Natural killer cell (primary cell): Measurements from ENCODE around the gene TANGO2. TPM values are rescaled to one million over a fixed set of nuclear protein-coding genes. Genes with fewer than 3 reads are reported as not detected.
A peak's percentile ranks its signal among the peaks of the same experiment; 100 is the strongest.

Experiments used
- ATAC-seq, 3 donors: fragments of 150-1000 bp in 2 of 3; fragments of 200-7000 bp in 1 of 3; cut with Tn5 transposase; 1 replicate in 1 of 3; 2 replicates in 2 of 3; pipeline ENCODE4 v1.10.0; 2021; ENCODE audit warnings: mild to moderate bottlenecking in 2 of 3, moderate library complexity in 2 of 3
- DNase-seq, 2 donors: peaks; one replicate each; pipeline versions ENCODE4 v3.0.0 to v3.0.0-alpha.2; 2013 to 2021; ENCODE audit warnings: mixed read lengths in 1 of 2
- H3K27ac ChIP-seq: one replicate; pipeline ENCODE4 v1.5.1; 2013; ENCODE audit warnings: mild to moderate bottlenecking, low read length
- H3K27me3 ChIP-seq: one replicate; pipeline ENCODE4 v1.6.1; 2013; ENCODE audit warnings: low read length; ENCODE audit not compliant: control insufficient read depth, insufficient read depth
- H3K36me3 ChIP-seq: one replicate; pipeline ENCODE4 v1.6.1; 2013; ENCODE audit warnings: low read length; ENCODE audit not compliant: control insufficient read depth, insufficient read depth
- H3K4me1 ChIP-seq: one replicate; pipeline ENCODE4 v1.6.1; 2013; ENCODE audit warnings: low read length; ENCODE audit not compliant: control insufficient read depth, insufficient read depth
- H3K4me3 ChIP-seq: one replicate; pipeline ENCODE4 v1.5.1; 2013; ENCODE audit warnings: low read length
- H3K9me3 ChIP-seq: one replicate; pipeline ENCODE4 v1.6.1; 2013; ENCODE audit warnings: low read length; ENCODE audit not compliant: control insufficient read depth, insufficient read depth
- H3K27ac Mint-ChIP-seq, 2 donors: one replicate each; pipeline ENCODE4 v1.8.0; 2022; ENCODE audit warnings: mild to moderate bottlenecking in 2 of 2, mixed read lengths in 2 of 2, moderate library complexity in 1 of 2
- H3K27me3 Mint-ChIP-seq, 2 donors: one replicate each; pipeline ENCODE4 v1.8.0; 2022; ENCODE audit warnings: low read depth in 2 of 2, mixed read lengths in 2 of 2
- H3K36me3 Mint-ChIP-seq: one replicate; pipeline ENCODE4 v1.8.0; 2022; ENCODE audit warnings: mixed read lengths
- H3K4me1 Mint-ChIP-seq, 2 donors: one replicate each; pipeline ENCODE4 v1.8.0; 2022; ENCODE audit warnings: mixed read lengths in 2 of 2
- H3K4me3 Mint-ChIP-seq: one replicate; pipeline ENCODE4 v1.8.0; 2022; ENCODE audit warnings: mild to moderate bottlenecking, moderate library complexity, mixed read lengths
- H3K9me3 Mint-ChIP-seq, 2 donors: one replicate each; pipeline ENCODE4 v1.8.0; 2022; ENCODE audit warnings: mixed read lengths in 2 of 2
- CTCF ChIP-seq: fragments of 200-600 bp; IDR thresholded peaks from one replicate; pipeline ENCODE4 v1.8.0; 2022; ENCODE audit warnings: antibody characterized with exemption
- WGBS: methylation state at CpG from one replicate; pipeline ENCODE4 v1.1.7; 2013; ENCODE audit warnings: missing lambda C conversion rate; ENCODE audit not compliant: insufficient coverage; 5-methylcytosine and 5-hydroxymethylcytosine counted together
- intact Hi-C: fragments of 100-400 bp; cut with micrococcal nuclease; formaldehyde crosslinking; loops from one replicate; pipeline ENCODE4 v1.14.2; 2022
- total RNA-seq, 4 donors: library from RNA; stranded (reverse); fragments of 120-200 nt in 1 of 4; gene quantifications; one replicate each; pipeline versions ENCODE4 v1.2.3 to v1.2.4, GENCODE V29; 2013 to 2022

The TANGO2 gene
- total RNA-seq, 3 donors from 2014 or later (not counting 1 experiment from before 2014, with no cell fraction given) = 33.3 to 53.0 (median 46.2) TPM

DNA sequence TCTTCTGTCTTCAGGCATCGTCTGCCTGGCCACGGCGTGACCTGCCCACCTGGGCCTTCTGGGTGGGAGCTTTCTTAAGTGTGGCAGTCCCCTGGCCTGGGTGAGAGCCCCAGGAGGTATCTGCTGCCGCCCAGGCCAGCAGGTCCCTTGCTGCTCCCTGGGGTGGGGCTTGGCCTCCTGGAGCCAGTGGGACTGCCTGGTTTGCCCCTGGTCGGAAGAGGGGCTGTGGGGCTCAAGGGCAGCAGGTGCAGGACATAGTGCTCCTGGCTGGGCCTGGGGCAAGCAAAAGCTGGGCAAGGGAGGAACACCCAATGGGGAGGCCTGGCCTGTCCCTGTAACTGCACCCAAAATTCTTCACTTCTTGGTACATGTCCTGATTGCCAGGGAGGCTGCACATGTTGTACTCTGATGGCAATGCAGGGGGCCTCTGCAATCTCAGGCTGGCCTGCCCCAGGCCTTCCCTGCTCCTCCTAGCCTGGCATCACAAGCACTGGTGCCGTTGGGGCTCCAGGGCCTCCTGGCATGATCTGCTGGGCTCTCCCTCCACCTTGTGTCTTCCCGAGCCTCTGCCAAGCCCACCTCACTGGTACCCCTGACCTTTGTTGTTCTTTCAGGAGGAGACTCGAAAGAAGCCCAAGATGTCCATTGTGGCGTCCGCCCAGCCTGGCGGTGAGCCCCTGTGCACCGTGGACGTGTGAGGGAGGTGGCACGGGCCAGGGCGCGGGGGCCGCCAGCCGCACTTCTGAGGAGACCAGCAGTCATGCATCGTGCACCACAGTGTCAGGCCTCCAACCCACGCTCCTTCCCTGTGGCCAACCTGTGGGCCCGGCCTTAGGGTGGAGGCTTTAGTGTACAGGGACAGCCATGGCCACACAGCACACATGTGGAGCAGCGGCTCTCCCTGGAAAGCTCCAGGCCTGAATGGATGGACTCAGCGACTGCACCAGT is 88.8 kb downstream of the TANGO2 start:
- peaks cover 11 to 27% of the 10 kb centered on the region in 2 donors for H3K4me1 Mint-ChIP-seq
- Histone ChIP-seq H3K4me3 (no peak overlapping the region), H3K4me1 (peaks cover 48% of the 10 kb centered on the region), H3K27me3 (no peaks in the 10 kb centered on the region), H3K36me3 (peaks cover 76% of the 10 kb centered on the region), H3K9me3 (no peaks in the 10 kb centered on the region), H3K27ac (no peak overlapping the region)
- no peak for TF ChIP-seq CTCF
- intact Hi-C loops = no loop called here
- WGBS = 87% methylated on average over 23 of the region's 23 CpGs
- ATAC-seq = no peak
- H3K27me3 Mint-ChIP-seq = no peaks in the 10 kb centered on the region
- no peak overlapping the region for H3K4me3 Mint-ChIP-seq
- no peaks in the 10 kb centered on the region for H3K9me3 Mint-ChIP-seq
- DNase-seq = no peak
- H3K36me3 Mint-ChIP-seq = no peaks in the 10 kb centered on the region
- H3K27ac Mint-ChIP-seq = peak overlapping the region in 1 of 2 donors; percentile 11

DNA sequence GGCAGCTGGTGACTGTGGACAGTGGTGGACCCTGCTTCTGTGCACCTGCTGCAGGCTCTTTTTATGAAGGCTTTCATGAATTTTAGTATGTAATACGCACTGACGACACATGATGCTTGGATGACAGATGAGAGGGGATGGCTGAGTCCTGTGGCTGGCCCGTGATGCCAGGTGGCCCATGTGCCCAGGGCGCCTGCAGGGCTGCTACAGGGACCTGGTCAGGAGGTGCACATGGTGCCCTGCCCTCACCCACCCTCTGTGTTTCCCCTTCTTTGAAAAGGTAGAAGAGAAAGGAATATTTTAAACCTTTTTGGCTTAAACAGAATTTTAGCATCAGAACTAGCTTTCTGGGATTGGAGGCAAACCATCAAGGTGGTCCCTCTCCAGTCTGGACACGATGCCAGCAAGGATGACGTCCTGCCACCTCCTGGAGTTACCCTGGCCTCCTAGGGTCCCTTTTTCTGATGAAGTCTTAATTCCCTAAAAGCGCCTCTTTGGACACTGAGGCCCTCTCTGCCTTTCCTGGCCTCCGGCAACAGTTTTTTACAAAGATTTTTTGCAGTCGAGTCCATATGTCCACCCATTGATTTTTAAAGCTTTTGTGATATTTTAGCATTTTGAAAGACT is 89.6 kb downstream of the TANGO2 start:
- Histone ChIP-seq H3K36me3 (peaks cover 77% of the 10 kb centered on the region), H3K4me3 (no peak overlapping the region), H3K27me3 (no peaks in the 10 kb centered on the region), H3K27ac (no peak overlapping the region), H3K9me3 (no peaks in the 10 kb centered on the region), H3K4me1 (peaks cover 56% of the 10 kb centered on the region)
- Mint-ChIP-seq H3K36me3 (no peaks in the 10 kb centered on the region), H3K4me3 (no peak overlapping the region), H3K4me1 (peaks cover 15 to 33% of the 10 kb centered on the region in 2 donors), H3K9me3 (no peaks in the 10 kb centered on the region), H3K27me3 (no peaks in the 10 kb centered on the region), H3K27ac (peak overlapping the region; percentile 31 to 58)
- TF ChIP-seq CTCF = no peak
- ATAC-seq (no peak), DNase-seq (no peak)
- intact Hi-C loops = no loop called here
- 98% methylated on average over 9 of the region's 9 CpGs for WGBS

DNA sequence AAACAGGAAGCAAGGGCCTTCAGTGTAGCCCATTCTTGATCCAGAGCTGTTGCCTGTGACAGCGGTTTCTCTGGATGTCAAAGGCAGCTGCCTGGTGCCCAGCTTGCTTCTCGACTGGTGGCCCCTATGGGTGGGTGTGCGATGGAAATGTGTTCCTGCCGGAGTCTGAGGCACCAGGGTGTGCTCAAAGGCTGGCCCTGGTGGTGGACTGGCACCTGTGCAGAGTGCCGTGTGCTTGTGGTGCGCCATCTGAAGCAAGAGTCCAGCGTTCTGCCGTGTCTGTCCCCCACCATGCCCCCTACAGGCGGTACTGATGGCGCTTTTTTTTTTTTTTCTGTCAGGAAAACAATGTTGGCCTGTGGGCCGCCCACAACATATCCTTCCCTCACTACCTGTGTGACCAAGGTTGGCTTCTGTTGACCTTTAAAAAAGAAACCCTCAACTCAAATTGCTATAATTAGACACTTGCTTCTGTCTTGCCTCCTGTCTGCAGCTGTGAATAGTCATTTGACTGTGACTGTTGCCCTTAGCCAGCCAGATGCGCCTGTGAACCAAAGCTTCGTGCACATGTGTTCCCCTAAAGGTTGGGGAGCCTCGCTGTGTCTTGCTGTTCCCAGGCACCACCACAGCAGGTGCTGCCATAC is 90.3 kb downstream of the TANGO2 start:
- no peaks in the 10 kb centered on the region for H3K9me3 Mint-ChIP-seq
- peak; percentile 22 for TF ChIP-seq CTCF
- 39% methylated on average over 14 of the region's 14 CpGs for WGBS
- H3K4me1 ChIP-seq = peaks cover 63% of the 10 kb centered on the region
- intact Hi-C loops = no loop called here
- H3K9me3 ChIP-seq = no peaks in the 10 kb centered on the region
- H3K27ac ChIP-seq = peak overlapping the region; percentile 13
- ATAC-seq (peak; percentile 36 to 86 (median 65)), DNase-seq (peak in 1 of 2 donors; percentile 69)
- H3K4me1 Mint-ChIP-seq = peaks cover 15 to 34% of the 10 kb centered on the region in 2 donors
- no peaks in the 10 kb centered on the region for H3K27me3 ChIP-seq
- H3K27ac Mint-ChIP-seq = peak overlapping the region; percentile 31 to 58
- no peaks in the 10 kb centered on the region for H3K36me3 Mint-ChIP-seq
- no peak overlapping the region for H3K4me3 ChIP-seq
- no peak overlapping the region for H3K4me3 Mint-ChIP-seq
- peaks cover 76% of the 10 kb centered on the region for H3K36me3 ChIP-seq
- H3K27me3 Mint-ChIP-seq = no peaks in the 10 kb centered on the region
